Liver (tissue), 3 donors: Measurements from ENCODE around the gene AMER2.

Experiments used
- ATF3 ChIP-seq: IDR thresholded peaks from 2 replicates; pipeline ENCODE4 v1.6.1; 2016; ENCODE audit warnings: antibody characterized with exemption
- CTCF ChIP-seq: fragments of 150-350 bp; IDR thresholded peaks from 2 replicates; pipeline ENCODE4 v1.5.1; 2017; ENCODE audit warnings: improper control_type of control experiment, low read depth, low read length; ENCODE audit not compliant: missing input control
- EGR1 ChIP-seq, 2 donors: IDR thresholded peaks; 2 replicates each; pipeline ENCODE4 v1.6.1; 2016 to 2018; ENCODE audit warnings: antibody characterized with exemption in 2 of 2, low read depth in 2 of 2
- FOXA1 ChIP-seq: IDR thresholded peaks from 2 replicates; pipeline ENCODE4 v1.6.1; 2016; ENCODE audit warnings: antibody characterized with exemption
- MAX ChIP-seq: IDR thresholded peaks from 2 replicates; pipeline ENCODE4 v1.6.1; 2016; ENCODE audit warnings: antibody characterized with exemption
- NR2F2 ChIP-seq: IDR thresholded peaks from 2 replicates; pipeline ENCODE4 v1.6.1; 2016; ENCODE audit warnings: antibody characterized with exemption
- RAD21 ChIP-seq, 2 donors: IDR thresholded peaks; 2 replicates each; pipeline ENCODE4 v1.6.1; 2016; ENCODE audit warnings: antibody characterized with exemption in 2 of 2, mild to moderate bottlenecking in 2 of 2
- REST ChIP-seq: IDR thresholded peaks from 2 replicates; pipeline ENCODE4 v1.6.1; 2016; ENCODE audit warnings: antibody characterized with exemption, mild to moderate bottlenecking
- SP1 ChIP-seq: IDR thresholded peaks from 2 replicates; pipeline ENCODE4 v1.6.1; 2018; ENCODE audit warnings: antibody characterized with exemption, mild to moderate bottlenecking
- TAF1 ChIP-seq: conservative IDR thresholded peaks from 2 replicates; pipeline ENCODE4 v1.6.1; 2016; ENCODE audit warnings: antibody characterized with exemption, mild to moderate bottlenecking
- YY1 ChIP-seq: IDR thresholded peaks from 2 replicates; pipeline ENCODE4 v1.6.1; 2016; ENCODE audit warnings: antibody characterized with exemption, mild to moderate bottlenecking
- ZBTB33 ChIP-seq: IDR thresholded peaks from 2 replicates; pipeline ENCODE4 v1.6.1; 2016; ENCODE audit warnings: antibody characterized with exemption
- donor health status: healthy.
- donor health status: healthy.

GRCh38 chr13:25192489-25192888, 20.4 kb upstream of the AMER2 start:
- TF ChIP-seq CTCF, result no peak
- no peak for TF ChIP-seq MAX
- TF ChIP-seq FOXA1, result no peak
- no peak for TF ChIP-seq ZBTB33
- TF ChIP-seq YY1, result no peak
- TF ChIP-seq REST, result no peak
- TF ChIP-seq TAF1, result no peak
- TF ChIP-seq ATF3, result no peak
- TF ChIP-seq EGR1 (IDR thresholded peaks at IDR 0.05; ENCODE audit: low read depth in 2 of 2), result no peak
- no peak for TF ChIP-seq SP1
- TF ChIP-seq RAD21 (IDR thresholded peaks at IDR 0.05), result no peak
- TF ChIP-seq NR2F2, result no peak
